Heart left ventricle (tissue), 16 donors: ENCODE results near the gene CRACDL. TPM values are rescaled to one million over a fixed set of nuclear protein-coding genes. Genes with fewer than 3 reads are reported as not detected.

Experiments used
- ATAC-seq, 4 donors: fragments of 200-7000 bp; cut with Tn5 transposase; one replicate each; pipeline ENCODE4 v1.9.1; 2020 to 2022; ENCODE audit warnings: moderate library complexity in 4 of 4, mild to moderate bottlenecking in 3 of 4, moderate number of reproducible peaks in 1 of 4
- DNase-seq, 5 donors: peaks; one replicate each; pipeline ENCODE4 v3.0.0-alpha.2; 2020
- H3K27ac ChIP-seq, 12 donors: fragments of 200-600 bp; sonication (generic) in 4 of 12; one replicate each; pipeline versions ENCODE4 v1.5.0 to v1.8.0; 2016 to 2022; ENCODE audit warnings: mild to moderate bottlenecking in 2 of 12
- H3K27me3 ChIP-seq, 9 donors: fragments of 200-600 bp; sonication (generic) in 2 of 9; one replicate each; pipeline versions ENCODE4 v1.5.1 to v1.8.0; 2016 to 2022; ENCODE audit warnings: mild to moderate bottlenecking in 3 of 9
- H3K36me3 ChIP-seq, 9 donors: fragments of 200-600 bp; sonication (generic) in 2 of 9; one replicate each; pipeline versions ENCODE4 v1.5.0 to v1.8.0; 2018 to 2022; ENCODE audit warnings: mild to moderate bottlenecking in 2 of 9
- H3K4me1 ChIP-seq, 12 donors: fragments of 200-600 bp; sonication (generic) in 4 of 12; one replicate each; pipeline versions ENCODE4 v1.5.0 to v1.8.0; 2016 to 2022; ENCODE audit warnings: mild to moderate bottlenecking in 3 of 12
- H3K4me3 ChIP-seq, 12 donors: fragments of 200-600 bp; sonication (generic) in 4 of 12; one replicate each; pipeline versions ENCODE4 v1.5.0 to v1.8.0; 2017 to 2022; ENCODE audit warnings: mild to moderate bottlenecking in 9 of 12, moderate library complexity in 4 of 12
- H3K9me3 ChIP-seq, 12 donors: fragments of 200-600 bp; sonication (generic) in 4 of 12; one replicate each; pipeline versions ENCODE4 v1.5.0 to v1.8.0; 2016 to 2022; ENCODE audit warnings: mild to moderate bottlenecking in 1 of 12
- CTCF ChIP-seq, 12 donors: fragments of 200-600 bp; sonication (generic) in 4 of 12; IDR thresholded peaks; one replicate each; pipeline versions ENCODE4 v1.5.0 to v1.8.0; 2018 to 2022; ENCODE audit warnings: antibody characterized with exemption in 12 of 12, mild to moderate bottlenecking in 5 of 12
- POLR2A ChIP-seq, 2 donors: fragments of 450-650 bp; IDR thresholded peaks; one replicate each; pipeline ENCODE4 v1.6.1; 2017; ENCODE audit warnings: antibody characterized with exemption in 2 of 2, mild to moderate bottlenecking in 2 of 2, moderate library complexity in 2 of 2
- WGBS, 4 donors: extraction: QIAGEN DNeasy Blood & Tissue Kit in 2 of 4; methylation state at CpG; one replicate each; pipeline versions ENCODE4 v1.1.5 to v1.1.7; 2013 to 2018; 5-methylcytosine and 5-hydroxymethylcytosine counted together
- intact Hi-C, 10 donors: fragments of 100-400 bp; cut with DNase I; formaldehyde crosslinking; loops; one replicate each; pipeline versions ENCODE4 v1.11.1 to v1.14.2; 2022
- polyA plus RNA-seq, 2 donors: library from polyadenylated mRNA; stranded (reverse); fragments of 200-250 nt; gene quantifications; one replicate each; pipeline ENCODE4 v1.2.3, GENCODE V29; 2013
- total RNA-seq, 9 donors: library from RNA; depleted of rRNA in 2 of 9; stranded (reverse); fragments of >200 nt in 2 of 9; fragmentation: NEBNext Ultra II Directional in 3 of 9; extraction: Animal tissue kit (Norgen Biotek cat#: 25700) in 3 of 9; gene quantifications; one replicate each; pipeline versions ENCODE4 v1.1.0 to v1.2.4, GENCODE V29; 2016 to 2023
- donor health status: ischemic (EF 13 %, LVEDD 7.1; RV severe dilation, severe dysfunction).
- donor health status: healthy with polysubstance abuse.
- donor health status: DM: no; HTN: yes; CAD: no.
- donor health status: DM: no; HTN: no; CAD: no.
- donor health status: ischemic (EF 25% LVEDD 6.9; RV normal size, moderate dysfunction).
- donor health status: ischemic (EF 25% LVEDD 5.7; RV mildly dilated, moderate dysfunction).
- donor health status: healthy.
- donor health status: DM: yes; HTN: yes; CAD: no.
- donor health status: ischemic (EF 35%, LVEDD 5.7; RV mildly dilated, moderate dysfunction).
- donor health status: nonischemic (EF 11% LVEDD 7.7; RV severe dilation, severe dysfunction).
- donor health status: DM: yes; HTN: yes; CAD: no.
- donor health status: PGD.
- donor health status: ischemic (EF 29% LVEDD 5.4; RV normal size, mild dysfunction).
- donor health status: nonischemic (EF 23%, LVEDD 6.1; RV moderate dilation, normal function).

The CRACDL gene
- total and polyA plus RNA-seq, 11 donors: 1.1 to 7.4 (median 2.9) TPM

- H3K9me3 ChIP-seq: peaks cover 0 to 26% (median under 1%) of the 10 kb centered on the region in 12 donors
- TF ChIP-seq POLR2A (IDR thresholded peaks at IDR 0.05) (no peak), CTCF (IDR thresholded peaks at IDR 0.05) (no peak)
- no peak overlapping the region for H3K27ac ChIP-seq
- no peak for DNase-seq
- H3K4me1 ChIP-seq: no peaks in the 10 kb centered on the region
- no peaks in the 10 kb centered on the region for H3K36me3 ChIP-seq
- H3K27me3 ChIP-seq: peaks cover 0 to 11% (median 0%) of the 10 kb centered on the region in 9 donors
- WGBS, 4 donors: 64 to 76% (median 72%) methylated on average over 2 of the region's 2 CpGs
- no peak overlapping the region for H3K4me3 ChIP-seq
- ATAC-seq: no peak
- intact Hi-C loops: no loop called here
Observed at GRCh38 chr2:98852932-98853331, 83.1 kb downstream of the CRACDL start.

GRCh38 chr2:98850074-98850473, 86.0 kb downstream of the CRACDL start:
- no peak overlapping the region for H3K4me3 ChIP-seq
- H3K36me3 ChIP-seq: no peaks in the 10 kb centered on the region
- no peak for DNase-seq
- no peak overlapping the region for H3K27ac ChIP-seq
- TF ChIP-seq POLR2A (IDR thresholded peaks at IDR 0.05) (no peak), CTCF (IDR thresholded peaks at IDR 0.05) (no peak)
- intact Hi-C loops: no loop called here
- WGBS, 4 donors: 85 to 93% (median 89%) methylated on average over 10 of the region's 10 CpGs
- no peaks in the 10 kb centered on the region for H3K4me1 ChIP-seq
- H3K27me3 ChIP-seq: peaks cover 0 to 11% (median 0%) of the 10 kb centered on the region in 9 donors
- peaks cover 0 to 3% (median 0%) of the 10 kb centered on the region in 12 donors for H3K9me3 ChIP-seq
- no peak for ATAC-seq

- no peaks in the 10 kb centered on the region for H3K4me1 ChIP-seq
- TF ChIP-seq CTCF (IDR thresholded peaks at IDR 0.05): no peak
- TF ChIP-seq POLR2A (IDR thresholded peaks at IDR 0.05): no peak
- DNase-seq (no peak), ATAC-seq (no peak)
- peaks cover 0 to 11% (median 0%) of the 10 kb centered on the region in 9 donors for H3K27me3 ChIP-seq
- no peaks in the 10 kb centered on the region for H3K36me3 ChIP-seq
- 86 to 88% (median 87%) methylated on average over 5 of the region's 5 CpGs for WGBS, 4 donors
- H3K4me3 ChIP-seq: no peak overlapping the region
- H3K27ac ChIP-seq: no peak overlapping the region
- no peaks in the 10 kb centered on the region for H3K9me3 ChIP-seq
- intact Hi-C loops: no loop called here
Observed at GRCh38 chr2:98849113-98849512, 86.9 kb downstream of the CRACDL start.

- 71 to 86% (median 81%) methylated on average over 5 of the region's 5 CpGs for WGBS, 4 donors
Observed at GRCh38 chr2:98847853-98848252, 88.2 kb downstream of the CRACDL start.

More at GRCh38 chr2:98847853-98848252, 88.2 kb downstream of the CRACDL start:
- intact Hi-C loops: no loop called here
- H3K4me3 ChIP-seq: no peak overlapping the region
- no peaks in the 10 kb centered on the region for H3K36me3 ChIP-seq
- no peak for DNase-seq
- no peaks in the 10 kb centered on the region for H3K9me3 ChIP-seq
- H3K4me1 ChIP-seq: no peaks in the 10 kb centered on the region
- peaks cover 0 to 11% (median 0%) of the 10 kb centered on the region in 9 donors for H3K27me3 ChIP-seq
- no peak for ATAC-seq
- no peak for TF ChIP-seq POLR2A (IDR thresholded peaks at IDR 0.05)
- no peak for TF ChIP-seq CTCF (IDR thresholded peaks at IDR 0.05)
- no peak overlapping the region for H3K27ac ChIP-seq
